ENCODE measurements around the gene PIK3C2G.

DNA sequence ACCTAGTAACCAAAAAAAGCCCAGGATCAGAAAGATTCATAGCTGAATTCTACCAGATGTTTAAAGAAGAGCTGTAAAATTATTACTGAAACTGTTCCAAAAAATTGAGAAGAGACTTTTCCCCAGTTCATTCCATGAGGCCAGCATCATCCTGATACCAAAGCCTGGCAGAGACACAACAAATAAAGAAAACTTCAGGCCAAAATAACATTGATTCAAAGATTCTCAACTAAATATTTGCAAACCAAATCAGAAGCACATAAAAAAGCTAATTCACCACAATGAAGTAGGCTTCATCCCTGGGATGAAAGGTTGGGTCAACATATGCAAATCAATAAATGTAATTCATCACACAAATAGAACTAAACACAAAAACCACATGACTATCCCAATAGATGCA is 325.3 kb downstream of the PIK3C2G start:
- TF ChIP-seq ZNF597 (CRISPR knock-in tag; IDR thresholded peaks at IDR 0.05), result no peak
- no peak for TF ChIP-seq KDM5B (CRISPR knock-in tag; IDR thresholded peaks at IDR 0.05; ENCODE audit: borderline replicate concordance)
- TF ChIP-seq FOXP1 (IDR thresholded peaks at IDR 0.05), result no peak
- TF ChIP-seq FOXP1 (CRISPR knock-in tag; IDR thresholded peaks at IDR 0.05), result no peak
- TF ChIP-seq PBX2 (CRISPR knock-in tag; IDR thresholded peaks at IDR 0.05), result no peak
- TF ChIP-seq POLR2AphosphoS5 (IDR thresholded peaks at IDR 0.05; ENCODE audit: low read depth, low read length), result no peak
- TF ChIP-seq, protein P1, sequence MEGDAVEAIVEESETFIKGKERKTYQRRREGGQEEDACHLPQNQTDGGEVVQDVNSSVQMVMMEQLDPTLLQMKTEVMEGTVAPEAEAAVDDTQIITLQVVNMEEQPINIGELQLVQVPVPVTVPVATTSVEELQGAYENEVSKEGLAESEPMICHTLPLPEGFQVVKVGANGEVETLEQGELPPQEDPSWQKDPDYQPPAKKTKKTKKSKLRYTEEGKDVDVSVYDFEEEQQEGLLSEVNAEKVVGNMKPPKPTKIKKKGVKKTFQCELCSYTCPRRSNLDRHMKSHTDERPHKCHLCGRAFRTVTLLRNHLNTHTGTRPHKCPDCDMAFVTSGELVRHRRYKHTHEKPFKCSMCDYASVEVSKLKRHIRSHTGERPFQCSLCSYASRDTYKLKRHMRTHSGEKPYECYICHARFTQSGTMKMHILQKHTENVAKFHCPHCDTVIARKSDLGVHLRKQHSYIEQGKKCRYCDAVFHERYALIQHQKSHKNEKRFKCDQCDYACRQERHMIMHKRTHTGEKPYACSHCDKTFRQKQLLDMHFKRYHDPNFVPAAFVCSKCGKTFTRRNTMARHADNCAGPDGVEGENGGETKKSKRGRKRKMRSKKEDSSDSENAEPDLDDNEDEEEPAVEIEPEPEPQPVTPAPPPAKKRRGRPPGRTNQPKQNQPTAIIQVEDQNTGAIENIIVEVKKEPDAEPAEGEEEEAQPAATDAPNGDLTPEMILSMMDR (CRISPR knock-in tag; IDR thresholded peaks at IDR 0.05), result no peak
- TF ChIP-seq, protein P2, sequence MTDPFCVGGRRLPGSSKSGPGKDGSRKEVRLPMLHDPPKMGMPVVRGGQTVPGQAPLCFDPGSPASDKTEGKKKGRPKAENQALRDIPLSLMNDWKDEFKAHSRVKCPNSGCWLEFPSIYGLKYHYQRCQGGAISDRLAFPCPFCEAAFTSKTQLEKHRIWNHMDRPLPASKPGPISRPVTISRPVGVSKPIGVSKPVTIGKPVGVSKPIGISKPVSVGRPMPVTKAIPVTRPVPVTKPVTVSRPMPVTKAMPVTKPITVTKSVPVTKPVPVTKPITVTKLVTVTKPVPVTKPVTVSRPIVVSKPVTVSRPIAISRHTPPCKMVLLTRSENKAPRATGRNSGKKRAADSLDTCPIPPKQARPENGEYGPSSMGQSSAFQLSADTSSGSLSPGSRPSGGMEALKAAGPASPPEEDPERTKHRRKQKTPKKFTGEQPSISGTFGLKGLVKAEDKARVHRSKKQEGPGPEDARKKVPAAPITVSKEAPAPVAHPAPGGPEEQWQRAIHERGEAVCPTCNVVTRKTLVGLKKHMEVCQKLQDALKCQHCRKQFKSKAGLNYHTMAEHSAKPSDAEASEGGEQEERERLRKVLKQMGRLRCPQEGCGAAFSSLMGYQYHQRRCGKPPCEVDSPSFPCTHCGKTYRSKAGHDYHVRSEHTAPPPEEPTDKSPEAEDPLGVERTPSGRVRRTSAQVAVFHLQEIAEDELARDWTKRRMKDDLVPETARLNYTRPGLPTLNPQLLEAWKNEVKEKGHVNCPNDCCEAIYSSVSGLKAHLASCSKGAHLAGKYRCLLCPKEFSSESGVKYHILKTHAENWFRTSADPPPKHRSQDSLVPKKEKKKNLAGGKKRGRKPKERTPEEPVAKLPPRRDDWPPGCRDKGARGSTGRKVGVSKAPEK (CRISPR knock-in tag; IDR thresholded peaks at IDR 0.05; ENCODE audit: borderline replicate concordance), result no peak
- TF ChIP-seq SMAD3 (CRISPR knock-in tag; IDR thresholded peaks at IDR 0.05), result no peak
- TF ChIP-seq ZNF383 (CRISPR knock-in tag; IDR thresholded peaks at IDR 0.05; ENCODE audit: borderline replicate concordance), result no peak
- no peak for TF ChIP-seq MTA3 (CRISPR knock-in tag; IDR thresholded peaks at IDR 0.05)
- no peak for TF ChIP-seq POLR2A (IDR thresholded peaks at IDR 0.05; ENCODE audit: insufficient read depth in 1 of 2, low read depth in 2 of 2, low read length in 2 of 2)
- TF ChIP-seq SMARCE1 (IDR thresholded peaks at IDR 0.05; ENCODE audit: borderline replicate concordance), result no peak
- no peak for TF ChIP-seq NR2C2 (CRISPR knock-in tag; IDR thresholded peaks at IDR 0.05; ENCODE audit: borderline replicate concordance)
- no peak for TF ChIP-seq ZNF274 (CRISPR knock-in tag; IDR thresholded peaks at IDR 0.05)
